Measurements from ENCODE around the gene ETNK2. TPM values are rescaled to one million over a fixed set of nuclear protein-coding genes. Genes with fewer than 3 reads are reported as not detected.

ETNK2 gene
- total and polyA plus RNA-seq, 2 of the 4 experiments (the other 2 are of a cell fraction): 18.9 to 26.0 TPM

- Histone ChIP-seq H3K27ac (ENCODE audit: insufficient read depth, low read length) (no peak overlapping the region; the same call in 1 of the 2 replicates), H3K56ac (ENCODE audit: extremely low read depth, insufficient read depth, low read length) (no peak overlapping the region), H3K4me1 (ENCODE audit: control insufficient read depth, insufficient read depth, low read length) (peaks cover 34% of the 10 kb centered on the region), H3K14ac (replicated peaks; ENCODE audit: low read depth, low read length) (peak overlapping the region; percentile 93), H3K18ac (ENCODE audit: low read depth, low read length) (peak overlapping the region; percentile 74; the same call in 1 of the 2 replicates), H3K4ac (ENCODE audit: low read depth, low read length) (peak overlapping the region; percentile 100), H4K5ac (ENCODE audit: low read depth, low read length) (peak overlapping the region; percentile 86; the same call in 1 of the 2 replicates), H3K27me3 (ENCODE audit: control insufficient read depth, insufficient read depth, low read length) (no peaks in the 10 kb centered on the region), H4K20me1 (ENCODE audit: insufficient read depth, low read length) (no peaks in the 10 kb centered on the region), H2BK120ac (ENCODE audit: low read depth, low read length) (peak overlapping the region; percentile 100), H3K4me2 (ENCODE audit: low read depth, low read length) (no peak overlapping the region), H2BK20ac (ENCODE audit: low read depth, low read length) (peak overlapping the region; percentile 96), H2AK9ac (replicated peaks; ENCODE audit: low read depth, low read length, poor library complexity) (peak overlapping the region; percentile 63), H4K91ac (ENCODE audit: insufficient read depth, low read depth, low read length) (peak overlapping the region; percentile 99), H2AK5ac (ENCODE audit: low read depth, low read length) (peak overlapping the region; percentile 99), H3K9me1 (ENCODE audit: insufficient read depth, low read length) (peaks cover 39% of the 10 kb centered on the region), H3K36me3 (ENCODE audit: control insufficient read depth, insufficient read depth, low read length) (no peaks in the 10 kb centered on the region), H2AFZ (replicated peaks; ENCODE audit: low read length, poor library complexity) (peak overlapping the region; percentile 80), H3K79me1 (ENCODE audit: low read depth in 1 of 2, low read length in 2 of 2) (peaks cover 6 to 31% of the 10 kb centered on the region in 2 experiments; a peak in 3 of 4 replicates), H2BK5ac (ENCODE audit: low read depth, low read length, poor library complexity, severe bottlenecking) (peak overlapping the region; percentile 84), H3K9ac (ENCODE audit: low read depth, low read length) (no peak overlapping the region), H3K4me3 (ENCODE audit: insufficient read depth, low read depth, low read length) (no peak overlapping the region), H3K9me3 (ENCODE audit: control insufficient read depth, insufficient read depth, low read length) (no peaks in the 10 kb centered on the region), H3K23ac (ENCODE audit: low read depth, low read length) (peak overlapping the region; percentile 51; the same call in 1 of the 2 replicates), H2BK15ac (ENCODE audit: low read depth, low read length) (peak overlapping the region; percentile 92; the same call in 2 of the 3 replicates), H4K8ac (ENCODE audit: low read depth in 2 of 2, low read length in 2 of 2) (peak overlapping the region; percentile 72 to 99; a peak in 2 of 4 replicates)
- DNase-seq (no peak), ATAC-seq (ENCODE audit: low read depth) (no peak)
- ChIA-PET POLR2A (ENCODE audit: unreplicated experiment) (no interaction called here), CTCF (interaction anchor here (2.0 to 2.6 kb wide), 2 partner anchors 10 to 35 kb away, joined by 12 to 16 read pairs; no protein-coding TSS in a partner anchor)
- intact Hi-C loops (cut with micrococcal nuclease): no loop called here
- 92% methylated on average over 2 of the region's 5 CpGs; no CpG with 5 or more reads in 1 of the 2 experiments for WGBS, 2 experiments (ENCODE audit: extremely low coverage in 2 of 2, insufficient read length in 1 of 2)
- dilution Hi-C loops (cut with HindIII; ENCODE audit: low sequenced_read_pairs, unreplicated experiment): no loop called here
- BruUV-seq (replicated peaks): no TSS peak
- in situ Hi-C loops (cut with MboI; ENCODE audit: low sequenced_read_pairs): no loop called here
- TF ChIP-seq MXI1 (IDR thresholded peaks at IDR 0.05; ENCODE audit: borderline replicate concordance, low read depth, low read length) (no peak), ELK1 (IDR thresholded peaks at IDR 0.05; ENCODE audit: borderline replicate concordance, low read depth, low read length) (no peak), SMC3 (IDR thresholded peaks at IDR 0.05; ENCODE audit: low read depth, low read length) (no peak), MAZ (IDR thresholded peaks at IDR 0.05; ENCODE audit: borderline replicate concordance, low read depth, low read length) (no peak), RCOR1 (IDR thresholded peaks at IDR 0.05; ENCODE audit: insufficient replicate concordance, low read length) (no peak), NFE2L2 (IDR thresholded peaks at IDR 0.05; ENCODE audit: low read depth, low read length) (no peak), RAD21 (IDR thresholded peaks at IDR 0.05; ENCODE audit: low read length) (no peak), POLR2A (IDR thresholded peaks at IDR 0.05; ENCODE audit: low read depth, low read length) (no peak), CEBPB (IDR thresholded peaks at IDR 0.05; ENCODE audit: low read depth, low read length) (no peak), RFX5 (IDR thresholded peaks at IDR 0.05; ENCODE audit: low read depth, low read length) (no peak), BHLHE40 (IDR thresholded peaks at IDR 0.05; ENCODE audit: low read depth, low read length) (no peak), CTCF (conservative IDR thresholded peaks at IDR 0.05; ENCODE audit: low read depth, low read length) (no peak)
Measured at GRCh38 chr1:204197068-204197467, 45.2 kb upstream of the ETNK2 start.
